ENCODE measurements around the gene PAQR4.

The PAQR4 gene

GRCh38 chr16:2977440-2977839 lies 8.3 kb downstream of the PAQR4 start:
- H3K27ac ChIP-seq, result no peak overlapping the region
- H3K36me3 ChIP-seq, result peaks cover 71% of the 10 kb centered on the region
- no peak for DNase-seq

GRCh38 chr16:2979669-2980226 lies 10.6 kb downstream of the PAQR4 start:
- TF ChIP-seq CTCF (IDR thresholded peaks at IDR 0.05; ENCODE audit: low read depth, low read length), result no peak
- H3K9me3 ChIP-seq (ENCODE audit: severe bottlenecking), result no peaks in the 10 kb centered on the region
- DNase-seq, result peak; percentile 69
- no peaks in the 10 kb centered on the region for H3K27me3 ChIP-seq (ENCODE audit: insufficient read depth, low read depth, severe bottlenecking)
- peak overlapping the region; percentile 93 for H3K27ac ChIP-seq
- peak overlapping the region; percentile 90 for H3K4me3 ChIP-seq (ENCODE audit: low read depth, low read length)
- peaks cover 47% of the 10 kb centered on the region for H3K36me3 ChIP-seq

More at GRCh38 chr16:2977440-2977839, 8.3 kb downstream of the PAQR4 start:
- no peaks in the 10 kb centered on the region for H3K9me3 ChIP-seq (ENCODE audit: severe bottlenecking)
- no peak overlapping the region for H3K4me3 ChIP-seq (ENCODE audit: low read depth, low read length)
- no peaks in the 10 kb centered on the region for H3K27me3 ChIP-seq (ENCODE audit: insufficient read depth, low read depth, severe bottlenecking)
- no peak for TF ChIP-seq CTCF (IDR thresholded peaks at IDR 0.05; ENCODE audit: low read depth, low read length)

- no peak for TF ChIP-seq CTCF (IDR thresholded peaks at IDR 0.05; ENCODE audit: low read depth, low read length)
- peak within 1 kb of the TSS; percentile 90 for H3K4me3 ChIP-seq (ENCODE audit: low read depth, low read length)
- H3K27me3 ChIP-seq (ENCODE audit: insufficient read depth, low read depth, severe bottlenecking), result no peaks in the 10 kb centered on the region
- no peaks in the 10 kb centered on the region for H3K9me3 ChIP-seq (ENCODE audit: severe bottlenecking)
- peak within 1 kb of the TSS; percentile 93 for H3K27ac ChIP-seq
- peak; percentile 92 for DNase-seq
- H3K36me3 ChIP-seq, result peaks cover 40% of the 10 kb centered on the region
These were observed 11.4 kb downstream of the PAQR4 start, which contains the start of gene PKMYT1 for GRCh38 chr16:2980227-2981176. PKMYT1 (minus strand) TSS chr16:2980446; CDS start chr16:2979657, 789 bp downstream.

GRCh38 chr16:2981177-2981898 lies 12.2 kb downstream of the PAQR4 start:
- Histone ChIP-seq H3K4me3 (ENCODE audit: low read depth, low read length) (peak overlapping the region; percentile 90), H3K27me3 (ENCODE audit: insufficient read depth, low read depth, severe bottlenecking) (no peaks in the 10 kb centered on the region), H3K36me3 (peaks cover 32% of the 10 kb centered on the region), H3K9me3 (ENCODE audit: severe bottlenecking) (no peaks in the 10 kb centered on the region), H3K27ac (peak overlapping the region; percentile 93)
- DNase-seq, result peak; percentile 93
- no peak for TF ChIP-seq CTCF (IDR thresholded peaks at IDR 0.05; ENCODE audit: low read depth, low read length)

GRCh38 chr16:2981899-2982250 lies 12.7 kb downstream of the PAQR4 start:
- Histone ChIP-seq H3K9me3 (ENCODE audit: severe bottlenecking) (no peaks in the 10 kb centered on the region), H3K27ac (peak overlapping the region; percentile 81), H3K36me3 (peaks cover 26% of the 10 kb centered on the region), H3K27me3 (ENCODE audit: insufficient read depth, low read depth, severe bottlenecking) (no peaks in the 10 kb centered on the region), H3K4me3 (ENCODE audit: low read depth, low read length) (peak overlapping the region; percentile 34)
- no peak for TF ChIP-seq CTCF (IDR thresholded peaks at IDR 0.05; ENCODE audit: low read depth, low read length)
- DNase-seq, result peak; percentile 59
